Gastroesophageal sphincter (tissue), 3 donors: ENCODE measurements around the gene RAB28.

Experiments used
- CTCF ChIP-seq, 4 experiments: fragments of 200-600 bp in 2 of 4; fragments of 450-650 bp in 2 of 4; sonication (generic) in 1 of 4; IDR thresholded peaks; one replicate each; pipeline ENCODE4 v1.5.1; 2017 to 2019; ENCODE audit warnings: antibody characterized with exemption in 4 of 4, mild to moderate bottlenecking in 2 of 4, moderate library complexity in 2 of 4
- POLR2A ChIP-seq, 2 donors: fragments of 450-650 bp; IDR thresholded peaks; one replicate each; pipeline ENCODE4 v1.6.1; 2017; ENCODE audit warnings: antibody characterized with exemption in 2 of 2, mild to moderate bottlenecking in 2 of 2, moderate library complexity in 1 of 2
- POLR2AphosphoS5 ChIP-seq: sonication (generic); formaldehyde crosslinking; IDR thresholded peaks from one replicate; pipeline ENCODE4 v1.6.1; 2017; ENCODE audit warnings: antibody characterized with exemption

- TF ChIP-seq CTCF (IDR thresholded peaks at IDR 0.05) (no peak), POLR2AphosphoS5 (no peak), POLR2A (IDR thresholded peaks at IDR 0.05) (no peak)
Observed at GRCh38 chr4:13430834-13431568, 53.1 kb downstream of the RAB28 start.
